HepG2 (cell line): ENCODE data around the gene CCDC28A. TPM values are rescaled to one million over a fixed set of nuclear protein-coding genes. Genes with fewer than 3 reads are reported as not detected.

Experiments
- ATAC-seq: fragments of 200-7000 bp; cut with Tn5 transposase; 3 replicates; pipeline ENCODE4 v1.9.1; 2020; ENCODE audit warnings: mild to moderate bottlenecking, moderate library complexity
- BruUV-seq: library from RNA; stranded (reverse); fragments of 400-500 nt; replicated peaks from 2 replicates; lab custom pipeline; 2021; lab: Mats Ljungman, UMichigan
- CTCF ChIA-PET: fragments of 300-600 bp; formaldehyde crosslinking; extraction: SDS; loops from one replicate; lab custom pipeline; 2021; ENCODE audit warnings: low total read pairs, inconsistent platforms, low intra/inter-chr PET ratio; lab: Yijun Ruan, JAX
- POLR2A ChIA-PET: fragments of 350-600 bp; sonication (Branson Sonifier 250); formaldehyde crosslinking; loops from one replicate; lab custom pipeline; 2020; ENCODE audit warnings: antibody characterized with exemption, inconsistent platforms; lab: Yijun Ruan, JAX
- DNase-seq: peaks from one replicate; pipeline ENCODE4 v3.0.0-alpha.2; 2015; ENCODE audit warnings: low spot score
- FAIRE-seq: peaks from 3 replicates; lab custom pipeline; 2011; peaks lifted over from hg19 to GRCh38; lab: Jason Lieb, UNC
- H2AFZ ChIP-seq: one replicate; pipeline ENCODE4 v1.6.1; 2011; ENCODE audit warnings: low read length, inconsistent platforms
- H3K27ac ChIP-seq: fragments of 300-600 bp; 3 replicates; pipeline ENCODE4 v1.8.0; 2011; ENCODE audit warnings: mixed run types, mild to moderate bottlenecking, mixed read lengths, low read length, inconsistent platforms; ENCODE audit not compliant: insufficient read depth; ENCODE audit errors: extremely low read length
- H3K27me3 ChIP-seq, 2 experiments: fragments of 200-600 bp in 1 of 2; 2 replicates in 1 of 2; 3 replicates in 1 of 2; pipeline versions ENCODE4 v1.6.0 to v1.8.0; 2011; ENCODE audit warnings: low read length in 2 of 2, mild to moderate bottlenecking in 2 of 2, moderate library complexity in 2 of 2, inconsistent platforms in 1 of 2; ENCODE audit not compliant: insufficient read depth in 2 of 2, control insufficient read depth in 1 of 2
- H3K36me3 ChIP-seq, 2 experiments: fragments of 200-600 bp in 1 of 2; replicated peaks in 1 of 2; 2 replicates in 1 of 2; 3 replicates in 1 of 2; pipeline versions ENCODE4 v1.5.1 to v1.8.0; 2011; ENCODE audit warnings: low read length in 2 of 2, inconsistent platforms in 1 of 2; ENCODE audit not compliant: insufficient read depth in 2 of 2, control insufficient read depth in 1 of 2
- H3K4me1 ChIP-seq: 2 replicates; pipeline ENCODE4 v1.5.1; 2012; ENCODE audit warnings: low read length, inconsistent platforms; ENCODE audit not compliant: insufficient read depth
- H3K4me2 ChIP-seq: 2 replicates; pipeline ENCODE4 v1.6.0; 2011; ENCODE audit warnings: low read depth, low read length, inconsistent platforms
- H3K4me3 ChIP-seq, 3 experiments: fragments of 200-600 bp in 1 of 3; sonication (generic), shearing (Covaris generic) in 1 of 3; replicated peaks in 1 of 3; 2 replicates each; pipeline ENCODE4 v1.5.1; 2011 to 2016; ENCODE audit warnings: low read length in 3 of 3, inconsistent platforms in 2 of 3, low read depth in 2 of 3, mild to moderate bottlenecking in 2 of 3, control low read depth in 1 of 3, mixed read lengths in 1 of 3; ENCODE audit not compliant: insufficient read depth in 1 of 3
- H3K79me2 ChIP-seq: one replicate; pipeline ENCODE4 v1.6.1; 2011; ENCODE audit warnings: low read length, inconsistent platforms; ENCODE audit not compliant: insufficient read depth
- H3K9ac ChIP-seq: 2 replicates; pipeline ENCODE4 v1.6.0; 2011; ENCODE audit warnings: mild to moderate bottlenecking, low read depth, low read length, inconsistent platforms; ENCODE audit not compliant: insufficient read depth
- H3K9me3 ChIP-seq: 2 replicates; pipeline ENCODE4 v1.5.1; 2012; ENCODE audit warnings: mild to moderate bottlenecking, low read length
- H4K20me1 ChIP-seq: 2 replicates; pipeline ENCODE4 v1.6.0; 2011; ENCODE audit warnings: inconsistent platforms, mild to moderate bottlenecking, low read length, moderate library complexity; ENCODE audit not compliant: insufficient read depth
- HNF1B ChIP-seq: sonication (generic); formaldehyde crosslinking; IDR thresholded peaks from 2 replicates; pipeline ENCODE4 v1.5.1; 2020; ENCODE audit warnings: mild to moderate bottlenecking, moderate library complexity, missing genetic modification reagents
- RERE ChIP-seq: IDR thresholded peaks from 2 replicates; pipeline ENCODE4 v1.6.1; 2016; ENCODE audit warnings: low read depth, missing genetic modification reagents, missing compliant biosample characterization
- TCF12 ChIP-seq, 2 experiments: fragments of 450-650 bp in 1 of 2; sonication (generic) in 1 of 2; formaldehyde crosslinking in 1 of 2; IDR thresholded peaks; 2 replicates each; pipeline versions ENCODE4 v1.6.1 to v1.8.0; 2017 to 2022; ENCODE audit warnings: antibody characterized with exemption in 1 of 2, mild to moderate bottlenecking in 1 of 2, missing genetic modification reagents in 1 of 2, moderate library complexity in 1 of 2
- ZNF276 ChIP-seq: sonication (generic); formaldehyde crosslinking; IDR thresholded peaks from 2 replicates; pipeline ENCODE4 v1.4.0; 2020; ENCODE audit warnings: mild to moderate bottlenecking, low read depth, missing genetic modification reagents
- WGBS: methylation state at CpG from one replicate; pipeline ENCODE4 v1.1.6; 2017; ENCODE audit warnings: low lambda C conversion rate; 5-methylcytosine and 5-hydroxymethylcytosine counted together
- in situ Hi-C: cut with HindIII; loops from 2 replicates; pipeline ENCODE4 v1.10.0; 2017; ENCODE audit warnings: low pct_unique_long_range_greater_than_20kb; ENCODE audit not compliant: extremely low pct_ligation_motif_present
- intact Hi-C: fragments of 100-400 bp; cut with micrococcal nuclease; formaldehyde crosslinking; loops from one replicate; pipeline ENCODE4 v1.10.0; 2022; ENCODE audit not compliant: unreplicated experiment
- polyA plus RNA-seq, 8 experiments: library from polyadenylated mRNA; depleted of rRNA in 3 of 8; stranded (reverse) in 7 of 8; unstranded in 1 of 8; fragments of >200 nt; fragmentation: Illumina TruSeq in 4 of 8; extraction: Trizol in 4 of 8; gene quantifications; 2 replicates each; pipeline versions ENCODE4 v1.2.1 to v1.2.3, GENCODE V29; 2011 to 2016; ENCODE audit warnings: low read depth in 4 of 8, missing spikeins in 1 of 8, mixed read lengths in 1 of 8; ENCODE audit not compliant: insufficient read depth in 1 of 8
- total RNA-seq, 5 experiments: library from RNA; depleted of rRNA; stranded (reverse); fragments of >200 nt; fragmentation: Illumina TruSeq; extraction: Trizol; gene quantifications; 2 replicates each; pipeline ENCODE4 v1.2.3, GENCODE V29; 2016; ENCODE audit warnings: low read depth in 1 of 5
- TF ChIP-seq, protein P1 (sequence below): sonication (generic); formaldehyde crosslinking; IDR thresholded peaks from 2 replicates; pipeline ENCODE4 v1.5.0; 2020; ENCODE audit warnings: missing genetic modification reagents, mild to moderate bottlenecking, borderline replicate concordance
- TF ChIP-seq, protein P2 (sequence below): sonication (generic); formaldehyde crosslinking; IDR thresholded peaks from 2 replicates; pipeline ENCODE4 v1.5.0; 2020; ENCODE audit warnings: mild to moderate bottlenecking, missing genetic modification reagents

The CCDC28A gene
- total and polyA plus RNA-seq, 2 of the 13 experiments (the other 11 are each of a cell fraction or from before 2014, with no cell fraction given), result 15.8 TPM

DNA sequence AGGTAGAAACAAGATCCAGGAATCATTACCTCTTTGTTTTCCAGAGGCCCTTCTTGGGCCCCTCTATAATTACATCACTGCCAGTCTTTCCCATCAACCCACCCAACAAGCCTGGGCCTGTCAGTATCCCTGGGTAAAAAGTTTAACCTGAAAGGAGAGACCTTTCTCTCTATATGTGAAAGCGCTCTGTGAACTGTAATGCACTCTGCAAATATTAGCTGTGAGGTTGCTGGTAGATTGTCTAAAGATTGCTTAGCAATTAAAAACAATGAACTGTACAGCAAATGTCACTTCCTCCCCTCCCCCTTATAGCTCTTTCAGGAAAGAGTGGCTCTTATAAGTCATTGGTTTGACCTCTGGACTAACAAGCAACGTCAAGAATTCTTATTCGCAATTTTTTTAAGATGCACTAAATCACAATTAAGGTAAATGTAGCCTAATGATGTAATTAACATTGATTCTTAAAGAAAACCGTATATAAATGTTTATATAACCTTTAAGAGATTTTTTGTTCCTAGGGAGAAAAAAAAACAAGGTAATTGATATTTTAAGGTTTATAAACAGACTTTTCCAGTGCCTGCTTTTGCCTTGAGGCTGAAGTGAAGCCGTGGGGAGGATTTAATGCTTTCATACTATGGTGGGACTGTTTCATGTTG lies 40.7 kb downstream of the CCDC28A start:
- peak overlapping the region; percentile 51 for H3K27ac ChIP-seq
- H3K4me1 ChIP-seq, result peaks cover 52% of the 10 kb centered on the region
- H3K36me3 ChIP-seq, result no peaks in the 10 kb centered on the region
- ChIA-PET POLR2A (interaction anchor here (0.9 to 1.3 kb wide), 3 partner anchors 41 to 560 kb away, joined by 3 to 5 read pairs (median 3); partner anchors contain the start of gene CITED2), CTCF (no interaction called here)
- ATAC-seq (peak; percentile 95), DNase-seq (peak; percentile 93), FAIRE-seq (peak; percentile 87)
- WGBS, result 3% methylated on average over 5 of the region's 5 CpGs
- H3K4me2 ChIP-seq, result peak overlapping the region; percentile 55
- no peaks in the 10 kb centered on the region for H3K79me2 ChIP-seq
- intact Hi-C loops (no loop called here), in situ Hi-C loops (loop anchor here (10.0 kb wide), 1 partner anchor 550 kb away; no protein-coding TSS in a partner anchor)
- H3K27me3 ChIP-seq, result no peaks in the 10 kb centered on the region; a peak in 1 of 5 replicates
- H3K9ac ChIP-seq, result peak overlapping the region; percentile 45; the same call in 1 of the 2 replicates
- no peaks in the 10 kb centered on the region for H4K20me1 ChIP-seq
- H2AFZ ChIP-seq, result peak overlapping the region; percentile 49
- H3K4me3 ChIP-seq, result peak overlapping the region in 2 of 3 experiments; percentile 9 to 18; a peak in 2 of 6 replicates
- BruUV-seq, result no TSS peak
- H3K9me3 ChIP-seq, result no peaks in the 10 kb centered on the region
- TF ChIP-seq, protein P1, sequence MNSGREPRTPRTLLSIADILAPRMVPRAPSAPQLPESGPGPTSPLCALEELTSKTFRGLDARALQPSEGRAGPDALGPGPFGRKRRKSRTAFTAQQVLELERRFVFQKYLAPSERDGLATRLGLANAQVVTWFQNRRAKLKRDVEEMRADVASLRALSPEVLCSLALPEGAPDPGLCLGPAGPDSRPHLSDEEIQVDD, result no peak
- TF ChIP-seq TCF12 (IDR thresholded peaks at IDR 0.05), result no peak
- TF ChIP-seq TCF12 (CRISPR knock-in tag; IDR thresholded peaks at IDR 0.05), result no peak
- no peak for TF ChIP-seq ZNF276 (CRISPR knock-in tag)
- TF ChIP-seq, protein P2, sequence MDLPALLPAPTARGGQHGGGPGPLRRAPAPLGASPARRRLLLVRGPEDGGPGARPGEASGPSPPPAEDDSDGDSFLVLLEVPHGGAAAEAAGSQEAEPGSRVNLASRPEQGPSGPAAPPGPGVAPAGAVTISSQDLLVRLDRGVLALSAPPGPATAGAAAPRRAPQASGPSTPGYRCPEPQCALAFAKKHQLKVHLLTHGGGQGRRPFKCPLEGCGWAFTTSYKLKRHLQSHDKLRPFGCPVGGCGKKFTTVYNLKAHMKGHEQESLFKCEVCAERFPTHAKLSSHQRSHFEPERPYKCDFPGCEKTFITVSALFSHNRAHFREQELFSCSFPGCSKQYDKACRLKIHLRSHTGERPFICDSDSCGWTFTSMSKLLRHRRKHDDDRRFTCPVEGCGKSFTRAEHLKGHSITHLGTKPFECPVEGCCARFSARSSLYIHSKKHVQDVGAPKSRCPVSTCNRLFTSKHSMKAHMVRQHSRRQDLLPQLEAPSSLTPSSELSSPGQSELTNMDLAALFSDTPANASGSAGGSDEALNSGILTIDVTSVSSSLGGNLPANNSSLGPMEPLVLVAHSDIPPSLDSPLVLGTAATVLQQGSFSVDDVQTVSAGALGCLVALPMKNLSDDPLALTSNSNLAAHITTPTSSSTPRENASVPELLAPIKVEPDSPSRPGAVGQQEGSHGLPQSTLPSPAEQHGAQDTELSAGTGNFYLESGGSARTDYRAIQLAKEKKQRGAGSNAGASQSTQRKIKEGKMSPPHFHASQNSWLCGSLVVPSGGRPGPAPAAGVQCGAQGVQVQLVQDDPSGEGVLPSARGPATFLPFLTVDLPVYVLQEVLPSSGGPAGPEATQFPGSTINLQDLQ (CRISPR knock-in tag), result no peak
- peak; percentile 89; the same call in 1 of the 2 replicates for TF ChIP-seq RERE (CRISPR knock-in tag)
- 0 out of 2 replicates have a peak, but pooled peaks have one; percentile 28 for TF ChIP-seq HNF1B (CRISPR knock-in tag)
